GM12865 (cell line): ENCODE measurements around the gene CARMIL1.

Source experiments
- DNase-seq: peaks from one replicate; pipeline ENCODE4 v3.0.0; 2010; ENCODE audit warnings: low read depth
- H3K4me3 ChIP-seq: 2 replicates; pipeline ENCODE4 v1.5.1; 2011; ENCODE audit warnings: mild to moderate bottlenecking, low read depth, low read length, control low read depth
- TF ChIP-seq, protein P1 (sequence below): IDR thresholded peaks from 2 replicates; pipeline ENCODE4 v1.5.1; 2011; ENCODE audit warnings: low read length, control low read depth, low read depth, inconsistent platforms; ENCODE audit not compliant: insufficient read depth; ENCODE audit errors: missing control alignments

The CARMIL1 gene

GRCh38 chr6:25541228-25541627, 262.1 kb downstream of the CARMIL1 start:
- TF ChIP-seq, protein P1, sequence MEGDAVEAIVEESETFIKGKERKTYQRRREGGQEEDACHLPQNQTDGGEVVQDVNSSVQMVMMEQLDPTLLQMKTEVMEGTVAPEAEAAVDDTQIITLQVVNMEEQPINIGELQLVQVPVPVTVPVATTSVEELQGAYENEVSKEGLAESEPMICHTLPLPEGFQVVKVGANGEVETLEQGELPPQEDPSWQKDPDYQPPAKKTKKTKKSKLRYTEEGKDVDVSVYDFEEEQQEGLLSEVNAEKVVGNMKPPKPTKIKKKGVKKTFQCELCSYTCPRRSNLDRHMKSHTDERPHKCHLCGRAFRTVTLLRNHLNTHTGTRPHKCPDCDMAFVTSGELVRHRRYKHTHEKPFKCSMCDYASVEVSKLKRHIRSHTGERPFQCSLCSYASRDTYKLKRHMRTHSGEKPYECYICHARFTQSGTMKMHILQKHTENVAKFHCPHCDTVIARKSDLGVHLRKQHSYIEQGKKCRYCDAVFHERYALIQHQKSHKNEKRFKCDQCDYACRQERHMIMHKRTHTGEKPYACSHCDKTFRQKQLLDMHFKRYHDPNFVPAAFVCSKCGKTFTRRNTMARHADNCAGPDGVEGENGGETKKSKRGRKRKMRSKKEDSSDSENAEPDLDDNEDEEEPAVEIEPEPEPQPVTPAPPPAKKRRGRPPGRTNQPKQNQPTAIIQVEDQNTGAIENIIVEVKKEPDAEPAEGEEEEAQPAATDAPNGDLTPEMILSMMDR = no peak
- no peak for DNase-seq
- H3K4me3 ChIP-seq = no peak overlapping the region

- no peak for DNase-seq
- H3K4me3 ChIP-seq = no peak overlapping the region
- TF ChIP-seq, protein P1 = no peak
Observed at GRCh38 chr6:25542984-25543910, 264.1 kb downstream of the CARMIL1 start.

DNA sequence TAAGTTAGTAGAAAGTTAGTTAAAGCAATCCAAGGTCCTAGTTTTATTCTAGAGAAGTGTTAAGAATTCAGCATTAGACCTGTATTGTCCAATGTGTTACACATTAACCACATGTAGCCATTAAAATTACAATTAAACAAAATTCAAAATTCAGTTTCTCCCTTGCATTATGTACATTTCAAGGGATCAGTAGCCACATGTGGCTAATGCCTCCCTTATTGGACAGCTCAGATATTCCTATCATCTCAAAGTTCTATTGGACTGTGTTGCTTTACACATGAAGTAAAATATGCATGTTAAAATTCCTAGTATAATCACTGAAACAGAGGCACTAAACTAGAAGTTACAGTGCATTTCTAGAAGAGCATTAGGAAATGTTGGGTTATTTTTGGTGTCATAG, 265.7 kb downstream of the CARMIL1 start:
- no peak overlapping the region for H3K4me3 ChIP-seq
- no peak for DNase-seq
- TF ChIP-seq, protein P1 = no peak

DNA sequence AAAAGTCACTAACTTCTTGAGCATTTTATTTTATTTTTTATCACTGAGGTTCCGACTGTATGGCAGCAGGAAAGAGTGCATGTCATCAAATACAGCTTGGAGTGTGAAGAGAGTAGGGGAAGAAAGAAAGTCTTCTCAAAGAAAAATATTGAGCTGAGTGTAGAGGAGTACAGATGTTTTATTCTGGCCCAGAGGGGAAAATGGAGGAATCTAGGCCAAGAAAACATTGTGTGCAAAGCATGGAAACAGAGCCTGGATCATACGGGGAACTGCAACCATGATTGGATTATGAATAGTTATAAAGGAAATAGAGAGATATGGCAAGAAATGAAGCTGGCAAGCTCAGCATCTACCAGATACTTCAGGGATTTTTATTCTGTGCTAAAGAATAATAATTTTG, 268.6 kb downstream of the CARMIL1 start:
- H3K4me3 ChIP-seq = no peak overlapping the region
- DNase-seq = no peak
- TF ChIP-seq, protein P1 = no peak

DNA sequence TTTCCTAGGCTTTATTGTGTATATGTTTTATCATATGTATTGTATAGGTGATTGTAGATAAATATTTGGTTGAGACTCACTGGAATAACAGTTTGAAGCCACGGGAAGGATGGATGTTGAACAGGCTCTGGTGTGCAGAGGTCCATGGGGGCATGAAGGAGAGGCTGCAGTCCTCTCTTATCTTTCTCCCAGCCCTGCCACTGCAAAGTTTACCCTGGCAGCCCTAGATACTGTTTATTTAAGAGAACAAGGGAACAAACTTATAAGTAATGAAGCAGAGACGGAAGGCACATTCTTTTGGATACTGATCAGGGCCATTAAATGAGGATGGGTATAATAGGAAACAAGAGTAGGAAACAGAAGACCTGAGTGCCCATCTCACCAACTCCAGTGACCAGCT, 269.3 kb downstream of the CARMIL1 start:
- no peak overlapping the region for H3K4me3 ChIP-seq
- TF ChIP-seq, protein P1 = no peak
- no peak for DNase-seq

DNA sequence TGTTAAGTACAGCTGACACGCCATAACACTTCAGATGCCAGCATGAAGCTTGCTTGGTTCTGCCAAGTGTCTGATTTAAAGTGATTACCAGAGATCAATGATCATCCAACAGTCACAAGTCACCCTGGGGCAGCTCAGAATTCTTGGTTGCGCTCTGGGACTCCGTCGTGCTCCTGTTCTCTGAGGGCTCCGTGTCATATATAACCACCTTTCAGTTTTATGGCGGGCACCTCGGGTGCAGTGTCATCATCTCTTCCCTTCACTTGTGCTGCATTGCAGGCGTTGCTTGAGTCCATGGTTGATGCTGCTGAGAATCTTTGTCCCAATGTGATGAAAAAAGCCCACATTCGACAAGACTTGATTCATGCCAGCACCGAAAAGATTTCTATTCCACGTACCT, 271.5 kb downstream of the CARMIL1 start:
- TF ChIP-seq, protein P1 = no peak
- H3K4me3 ChIP-seq = no peak overlapping the region
- no peak for DNase-seq
